IPS-18a (cell line): ENCODE measurements around the gene CCDC127.

Source experiments
- H3K27ac ChIP-seq: one replicate; pipeline ENCODE4 v1.5.1; 2013; ENCODE audit warnings: low read length
- H3K27me3 ChIP-seq: one replicate; pipeline ENCODE4 v1.6.1; 2013; ENCODE audit warnings: mild to moderate bottlenecking, low read length; ENCODE audit not compliant: control insufficient read depth, insufficient read depth
- H3K36me3 ChIP-seq: one replicate; pipeline ENCODE4 v1.6.1; 2013; ENCODE audit warnings: low read depth, low read length; ENCODE audit not compliant: control insufficient read depth
- H3K4me1 ChIP-seq: one replicate; pipeline ENCODE4 v1.6.1; 2013; ENCODE audit warnings: low read depth, low read length; ENCODE audit not compliant: control insufficient read depth
- H3K4me3 ChIP-seq: one replicate; pipeline ENCODE4 v1.5.1; 2013; ENCODE audit warnings: low read length
- H3K9ac ChIP-seq: one replicate; pipeline ENCODE4 v1.6.1; 2013; ENCODE audit warnings: mild to moderate bottlenecking, low read length, moderate library complexity
- H3K9me3 ChIP-seq: one replicate; pipeline ENCODE4 v1.6.1; 2013; ENCODE audit warnings: low read depth, low read length; ENCODE audit not compliant: control insufficient read depth

Gene CCDC127

DNA sequence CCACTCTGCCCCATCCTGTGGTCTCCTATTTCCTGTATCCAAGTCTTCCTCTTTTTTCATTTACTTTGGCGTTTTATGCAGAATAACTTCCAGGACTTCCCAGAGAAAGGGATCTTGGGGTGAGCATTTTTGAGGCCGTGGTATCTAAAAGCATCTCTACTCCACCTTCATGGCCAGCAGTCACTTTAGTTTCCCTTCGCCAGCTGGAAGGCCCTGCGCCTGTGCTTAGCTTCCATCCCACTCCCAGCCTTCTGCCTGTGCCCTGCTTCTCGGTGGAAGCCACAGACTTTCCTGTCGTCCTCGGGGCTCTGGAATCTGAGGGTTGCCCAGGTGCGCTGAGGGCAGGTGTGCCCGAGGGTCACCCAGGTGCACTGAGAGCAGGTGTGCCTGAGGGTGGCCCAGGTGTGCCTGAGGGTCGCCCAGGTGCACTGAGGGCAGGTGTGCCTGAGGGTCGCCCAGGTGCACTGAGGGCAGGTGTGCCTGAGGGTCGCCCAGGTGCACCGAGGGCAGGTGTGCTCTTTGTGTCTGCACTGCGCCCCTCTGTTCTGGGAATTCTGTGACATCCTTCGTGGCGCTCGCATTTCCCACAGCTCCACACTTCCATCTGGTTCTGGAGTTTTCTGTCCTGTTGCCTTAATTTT is 59.0 kb downstream of the CCDC127 start:
- H3K36me3 ChIP-seq = peaks cover 50% of the 10 kb centered on the region
- H3K27me3 ChIP-seq = no peaks in the 10 kb centered on the region
- H3K9ac ChIP-seq = no peak overlapping the region

DNA sequence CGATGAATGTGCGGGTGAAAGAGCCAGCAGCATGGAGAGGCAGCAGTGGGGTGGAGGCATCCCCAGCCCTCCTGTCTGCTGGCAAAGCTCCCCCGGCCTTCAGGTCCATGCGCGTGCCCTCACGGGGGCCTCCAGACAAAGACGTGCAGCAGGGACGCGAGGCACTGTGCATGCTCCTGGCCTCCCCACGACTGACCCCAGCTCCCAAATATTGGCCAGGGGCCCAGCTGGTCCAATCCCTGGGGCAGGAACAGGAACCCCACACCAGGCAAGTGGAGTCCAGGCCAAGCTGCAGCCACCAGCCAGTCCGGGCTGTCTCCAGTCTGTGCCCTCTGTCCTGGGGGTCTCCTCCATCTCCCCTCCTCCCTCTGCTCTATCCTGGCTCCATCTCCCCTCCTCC is 60.2 kb downstream of the CCDC127 start:
- no peak overlapping the region for H3K4me3 ChIP-seq
- peaks cover 55% of the 10 kb centered on the region for H3K36me3 ChIP-seq
- H3K4me1 ChIP-seq = no peaks in the 10 kb centered on the region
- H3K9me3 ChIP-seq = no peaks in the 10 kb centered on the region
- H3K27me3 ChIP-seq = no peaks in the 10 kb centered on the region
- H3K27ac ChIP-seq = no peak overlapping the region
- no peak overlapping the region for H3K9ac ChIP-seq

More for the DNA sequence above, 59.0 kb downstream of the CCDC127 start:
- Histone ChIP-seq H3K4me1 (no peaks in the 10 kb centered on the region), H3K9me3 (no peaks in the 10 kb centered on the region), H3K4me3 (no peak overlapping the region), H3K27ac (no peak overlapping the region)

DNA sequence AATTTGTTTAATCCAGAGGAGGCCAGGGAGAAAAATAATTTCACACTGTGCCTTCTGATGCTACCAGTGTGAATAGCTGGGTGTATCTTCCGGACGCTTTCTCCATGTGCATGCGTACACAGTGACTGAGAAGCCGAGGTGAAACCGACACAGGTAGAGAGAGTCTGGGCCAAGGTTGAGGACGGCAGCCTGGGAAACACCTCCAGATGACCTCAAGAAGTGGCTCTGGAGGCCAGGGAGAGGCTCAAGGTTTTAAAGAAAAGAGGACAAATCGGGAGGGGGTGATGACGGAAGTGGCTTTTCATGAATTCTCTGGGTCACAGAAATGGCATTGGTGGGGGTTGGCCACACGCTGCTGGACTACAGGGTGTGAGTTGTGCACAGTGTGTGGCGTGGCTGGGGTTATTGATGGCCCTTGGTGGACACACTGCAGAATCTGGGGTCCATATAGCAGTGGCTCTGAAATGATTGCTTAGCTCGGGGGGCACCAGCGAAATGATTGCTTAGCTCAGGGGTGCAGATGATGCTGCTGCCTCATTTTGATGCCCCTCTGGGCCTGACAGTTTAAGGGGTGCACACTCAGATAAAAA is 60.7 kb downstream of the CCDC127 start:
- Histone ChIP-seq H3K27me3 (no peaks in the 10 kb centered on the region), H3K36me3 (peaks cover 59% of the 10 kb centered on the region), H3K9ac (no peak overlapping the region), H3K27ac (no peak overlapping the region), H3K4me3 (no peak overlapping the region), H3K9me3 (no peaks in the 10 kb centered on the region), H3K4me1 (no peaks in the 10 kb centered on the region)

DNA sequence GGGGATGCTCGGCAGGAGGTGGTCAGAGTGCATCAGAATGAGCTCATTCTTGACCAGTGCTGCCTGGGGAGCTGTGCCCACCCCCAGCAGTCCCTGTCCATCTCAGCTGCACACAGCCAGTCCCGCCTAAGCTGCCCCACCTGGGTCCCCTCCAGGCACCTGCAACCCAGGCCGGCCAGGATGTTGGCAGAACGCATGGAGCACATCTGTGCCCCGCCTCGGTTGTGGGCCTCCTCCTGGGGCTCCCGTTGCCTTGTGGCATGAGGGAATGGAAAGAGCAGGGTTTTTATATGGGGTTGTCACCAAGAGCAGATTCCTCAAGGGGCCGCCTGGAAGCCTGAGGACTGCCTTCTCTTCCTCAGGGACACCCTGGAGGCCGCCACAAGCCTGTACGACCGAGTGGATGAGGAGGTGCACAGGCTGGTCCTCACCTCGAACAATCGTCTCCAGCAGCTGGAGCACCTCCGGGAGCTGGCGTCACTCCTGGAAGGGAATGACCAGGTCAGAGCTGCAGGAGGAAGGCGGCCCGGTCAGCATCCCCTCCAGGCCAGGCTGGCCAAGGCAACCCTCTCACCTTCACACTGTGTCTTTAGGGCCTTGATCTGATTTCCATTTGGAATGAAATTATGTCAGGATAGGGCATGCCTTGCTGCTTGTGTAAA is 61.4 kb downstream of the CCDC127 start:
- Histone ChIP-seq H3K27me3 (no peaks in the 10 kb centered on the region), H3K36me3 (peaks cover 59% of the 10 kb centered on the region), H3K4me1 (no peaks in the 10 kb centered on the region), H3K27ac (no peak overlapping the region), H3K9me3 (no peaks in the 10 kb centered on the region), H3K9ac (no peak overlapping the region), H3K4me3 (no peak overlapping the region)

DNA sequence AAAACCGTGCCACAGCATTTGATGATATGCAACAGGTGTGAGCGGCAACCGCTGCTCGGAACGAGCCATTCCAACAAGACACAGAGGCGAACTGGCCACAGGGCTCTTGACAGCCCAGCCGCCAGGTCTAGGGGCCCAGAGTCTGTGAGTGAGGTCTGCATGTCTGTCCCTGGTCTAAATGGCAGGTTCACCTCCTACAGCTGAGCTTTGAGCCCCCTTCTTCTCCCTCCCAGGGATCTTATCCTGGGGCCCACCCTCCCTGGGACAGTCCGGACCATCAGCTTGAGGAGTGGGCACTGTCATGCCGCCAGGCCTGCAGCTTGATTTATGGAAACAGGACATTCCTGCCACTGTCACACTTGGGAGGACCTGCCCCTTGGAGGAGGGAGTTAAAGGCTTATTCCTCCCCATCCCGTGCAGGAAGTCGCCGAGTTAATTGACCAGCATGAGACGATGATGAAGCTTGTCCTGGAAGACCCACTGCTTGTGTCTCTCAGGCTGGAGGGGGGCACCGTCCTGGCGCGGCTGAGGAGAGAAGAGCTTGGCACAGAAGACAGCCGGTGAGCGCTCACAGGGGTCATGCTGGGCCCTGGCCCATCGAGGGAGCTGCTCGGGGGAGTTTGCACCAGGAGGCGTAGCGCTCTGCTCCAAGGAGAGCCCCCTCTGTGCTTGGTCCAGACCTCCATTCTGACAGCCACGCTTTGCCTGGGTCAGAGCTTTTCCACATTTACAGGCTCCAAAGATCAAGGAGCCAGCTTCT is 62.1 kb downstream of the CCDC127 start:
- no peak overlapping the region for H3K27ac ChIP-seq
- no peaks in the 10 kb centered on the region for H3K27me3 ChIP-seq
- no peaks in the 10 kb centered on the region for H3K4me1 ChIP-seq
- no peak overlapping the region for H3K9ac ChIP-seq
- H3K4me3 ChIP-seq = no peak overlapping the region
- H3K36me3 ChIP-seq = peaks cover 54% of the 10 kb centered on the region
- H3K9me3 ChIP-seq = no peaks in the 10 kb centered on the region

DNA sequence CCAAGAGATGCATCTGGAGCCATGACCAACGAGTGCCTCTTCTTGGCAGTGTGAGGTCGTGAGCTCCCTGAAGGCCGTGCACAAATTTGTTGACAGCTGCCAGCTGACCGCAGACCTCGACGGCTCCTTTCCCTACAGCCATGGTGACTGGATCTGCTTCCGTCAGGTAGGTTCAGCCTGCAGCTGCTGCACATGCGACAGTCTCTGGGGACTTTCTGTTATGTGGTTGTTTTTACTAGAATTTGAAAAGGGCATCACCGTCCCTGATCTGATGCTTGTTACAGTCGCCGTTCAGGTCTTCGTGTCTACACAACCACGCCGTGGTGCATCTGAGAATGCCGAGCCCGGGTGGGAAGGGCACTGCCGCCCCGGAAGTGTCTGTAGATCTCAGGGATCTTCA is 63.1 kb downstream of the CCDC127 start:
- no peak overlapping the region for H3K27ac ChIP-seq
- no peaks in the 10 kb centered on the region for H3K4me1 ChIP-seq
- no peak overlapping the region for H3K4me3 ChIP-seq
- no peaks in the 10 kb centered on the region for H3K27me3 ChIP-seq
- peaks cover 44% of the 10 kb centered on the region for H3K36me3 ChIP-seq
- no peak overlapping the region for H3K9ac ChIP-seq
- no peaks in the 10 kb centered on the region for H3K9me3 ChIP-seq

DNA sequence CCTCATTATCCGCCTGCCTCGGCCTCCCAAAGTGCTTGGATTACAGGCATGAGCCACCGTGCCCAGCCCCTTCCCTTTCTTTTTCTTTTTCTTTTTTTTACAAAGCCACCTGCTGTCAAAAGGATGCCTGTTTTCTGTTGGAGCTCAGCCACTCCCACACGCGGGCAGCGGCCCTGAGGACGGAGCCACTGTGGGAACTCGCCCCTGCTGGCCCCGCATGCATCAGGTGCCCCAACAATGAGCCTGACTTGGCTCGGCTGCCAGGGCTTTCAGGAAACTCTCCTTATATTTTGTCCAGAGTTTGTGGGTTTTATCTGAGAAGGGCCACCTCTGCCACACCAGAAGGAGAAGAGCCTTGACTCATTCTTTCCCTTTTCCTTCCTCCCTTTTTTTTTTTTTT is 63.7 kb downstream of the CCDC127 start:
- Histone ChIP-seq H3K36me3 (peaks cover 42% of the 10 kb centered on the region), H3K9ac (no peak overlapping the region), H3K27ac (no peak overlapping the region), H3K4me1 (no peaks in the 10 kb centered on the region), H3K27me3 (no peaks in the 10 kb centered on the region), H3K4me3 (no peak overlapping the region), H3K9me3 (no peaks in the 10 kb centered on the region)

DNA sequence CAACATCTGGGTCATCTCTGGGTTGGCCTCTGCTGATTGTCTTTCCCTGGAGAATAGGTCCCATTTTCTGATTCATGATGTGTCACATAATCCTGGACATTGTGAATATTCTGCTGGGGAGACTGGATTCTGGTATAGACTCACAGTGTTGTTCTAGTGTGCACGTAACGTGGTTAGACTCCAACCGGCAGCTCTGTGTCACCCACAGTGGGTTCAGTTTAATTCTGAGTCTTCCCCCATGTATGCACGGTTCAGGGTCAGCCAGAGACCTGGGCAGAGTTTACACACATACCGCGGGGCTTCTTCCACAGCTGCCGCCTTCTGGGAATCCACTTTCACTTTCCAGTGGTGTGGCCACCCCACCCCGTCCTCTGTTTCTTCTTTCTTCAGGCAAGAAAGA is 64.7 kb downstream of the CCDC127 start:
- H3K9ac ChIP-seq = no peak overlapping the region
- H3K4me1 ChIP-seq = no peaks in the 10 kb centered on the region
- H3K27ac ChIP-seq = no peak overlapping the region
- peaks cover 42% of the 10 kb centered on the region for H3K36me3 ChIP-seq
- H3K27me3 ChIP-seq = no peaks in the 10 kb centered on the region
- no peak overlapping the region for H3K4me3 ChIP-seq
- no peaks in the 10 kb centered on the region for H3K9me3 ChIP-seq

DNA sequence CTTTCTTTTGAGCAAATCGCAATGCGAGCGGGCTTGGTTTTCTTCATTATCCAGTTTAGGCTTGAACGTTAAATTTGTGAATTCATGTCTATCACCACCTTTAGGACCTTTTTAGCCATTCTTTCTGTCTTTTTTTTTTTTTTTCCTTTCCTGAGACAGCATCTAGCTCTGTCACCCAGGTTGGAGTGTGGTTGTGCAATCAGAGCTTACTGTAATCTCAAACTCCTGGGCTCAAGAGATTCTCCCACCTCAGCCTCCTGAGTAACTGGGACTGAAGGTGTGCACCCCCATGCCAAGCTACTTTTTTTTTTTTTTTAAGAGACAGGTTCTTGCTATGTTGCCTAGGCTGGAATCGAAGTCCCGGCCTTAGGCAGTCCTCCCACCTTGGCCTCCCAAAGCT is 65.9 kb downstream of the CCDC127 start:
- Histone ChIP-seq H3K9me3 (no peaks in the 10 kb centered on the region), H3K36me3 (peaks cover 41% of the 10 kb centered on the region), H3K9ac (no peak overlapping the region), H3K4me3 (no peak overlapping the region), H3K4me1 (no peaks in the 10 kb centered on the region), H3K27me3 (no peaks in the 10 kb centered on the region), H3K27ac (no peak overlapping the region)

DNA sequence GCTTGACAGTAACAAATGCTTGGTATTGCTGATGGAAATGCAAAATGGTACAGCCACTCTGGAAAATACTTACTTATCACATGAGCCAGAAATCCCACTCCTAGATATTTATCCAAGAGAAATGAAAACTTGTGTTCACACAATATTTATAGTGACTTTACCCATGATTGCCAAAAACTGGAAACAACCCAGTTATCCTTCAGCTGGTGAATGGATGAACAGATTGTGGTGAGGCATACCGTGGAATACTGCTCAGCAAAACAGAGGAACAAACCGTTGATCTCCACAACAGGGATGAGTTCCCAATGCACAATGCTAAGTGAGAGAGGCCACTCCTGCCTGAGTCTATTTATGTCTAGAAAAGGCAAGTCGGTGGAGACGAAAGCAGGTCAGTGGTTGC is 67.2 kb downstream of the CCDC127 start:
- Histone ChIP-seq H3K9ac (no peak overlapping the region), H3K27ac (no peak overlapping the region), H3K27me3 (no peaks in the 10 kb centered on the region), H3K9me3 (no peaks in the 10 kb centered on the region), H3K4me3 (no peak overlapping the region), H3K4me1 (no peaks in the 10 kb centered on the region), H3K36me3 (peaks cover 32% of the 10 kb centered on the region)

DNA sequence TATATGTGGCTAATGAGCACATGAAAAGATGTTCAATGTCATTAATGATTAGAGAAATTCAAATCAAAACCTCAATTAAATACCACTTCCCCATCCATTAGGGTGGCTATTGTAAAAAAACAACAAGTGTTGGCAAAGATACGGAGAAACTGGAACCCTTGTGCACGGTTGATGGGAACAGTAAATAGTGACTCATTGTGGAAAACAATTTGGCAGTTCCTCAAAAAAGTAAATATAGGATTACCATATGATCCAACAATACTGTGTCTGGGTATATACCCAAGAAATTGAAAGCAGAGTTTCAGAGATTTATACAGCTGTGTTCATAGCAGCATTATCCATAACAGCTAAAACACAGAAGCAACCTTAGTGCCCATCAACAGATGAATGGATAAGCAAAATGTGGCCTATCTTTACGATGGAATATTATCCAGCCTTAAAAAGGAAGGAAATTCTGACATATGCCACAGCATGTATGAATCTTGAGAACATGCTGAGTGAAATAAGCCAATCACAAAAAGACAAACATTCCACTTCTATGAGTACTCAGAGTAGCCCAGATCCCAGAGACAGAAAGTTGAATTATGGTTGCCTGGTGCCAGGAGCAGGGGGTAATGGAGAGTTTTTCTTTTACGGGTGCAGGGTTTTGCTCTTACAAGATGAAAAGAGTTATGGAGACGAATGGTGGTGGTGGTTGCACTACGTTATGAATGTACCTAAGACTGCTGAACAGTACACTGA is 68.0 kb downstream of the CCDC127 start:
- Histone ChIP-seq H3K36me3 (peaks cover 23% of the 10 kb centered on the region), H3K4me3 (no peak overlapping the region), H3K27ac (no peak overlapping the region), H3K4me1 (no peaks in the 10 kb centered on the region), H3K27me3 (no peaks in the 10 kb centered on the region), H3K9ac (no peak overlapping the region), H3K9me3 (no peaks in the 10 kb centered on the region)
